ENCODE data around the gene PLEKHG3. TPM values are rescaled to one million over a fixed set of nuclear protein-coding genes. Genes with fewer than 3 reads are reported as not detected.

PLEKHG3 gene
- total RNA-seq, 1 experiment from 2014 or later: 75.3 TPM

GRCh38 chr14:64675312-64675711 is 28.9 kb upstream of the PLEKHG3 start:
- no peaks in the 10 kb centered on the region for H3K9me3 Mint-ChIP-seq
- peaks cover 3% of the 10 kb centered on the region; the same call in 1 of the 2 replicates for H3K27me3 Mint-ChIP-seq (ENCODE audit: low read depth)
- TF ChIP-seq CBFB (CRISPR knock-in tag; IDR thresholded peaks at IDR 0.05; ENCODE audit: low read depth) (no peak), GRHL2 (CRISPR knock-in tag; IDR thresholded peaks at IDR 0.05; ENCODE audit: insufficient replicate concordance, severe bottlenecking) (no peak), ZMAT4 (CRISPR knock-in tag; IDR thresholded peaks at IDR 0.05) (no peak), IRF2 (CRISPR knock-in tag; IDR thresholded peaks at IDR 0.05; ENCODE audit: borderline replicate concordance, low read depth) (no peak), GTF2I (CRISPR knock-in tag; conservative IDR thresholded peaks at IDR 0.05) (no peak), ZNF317 (CRISPR knock-in tag; IDR thresholded peaks at IDR 0.05; ENCODE audit: borderline replicate concordance, low read depth) (no peak), ZBTB43 (CRISPR knock-in tag; IDR thresholded peaks at IDR 0.05) (no peak), CREM (CRISPR knock-in tag; IDR thresholded peaks at IDR 0.05) (no peak), GABPB1 (CRISPR knock-in tag; IDR thresholded peaks at IDR 0.05) (no peak), TCF7 (CRISPR knock-in tag; IDR thresholded peaks at IDR 0.05; ENCODE audit: low read depth) (no peak), ZNF423 (CRISPR knock-in tag; IDR thresholded peaks at IDR 0.05) (no peak)
- H3K36me3 Mint-ChIP-seq: no peaks in the 10 kb centered on the region
- no peak for ATAC-seq
- 0 out of 2 replicates have a peak overlapping the region, but pooled peaks have one; percentile 32 for H3K27ac Mint-ChIP-seq
- H3K4me1 Mint-ChIP-seq: peaks cover 29% of the 10 kb centered on the region
- DNase-seq (ENCODE audit: low spot score): no peak
- H3K4me3 Mint-ChIP-seq: no peak overlapping the region
- CTCF ChIA-PET: interaction anchor here (1.1 to 2.2 kb wide), 5 partner anchors 20 to 372 kb away, joined by 3 to 6 read pairs (median 5); no protein-coding TSS in a partner anchor
- POLR2A ChIA-PET: no interaction called here

- Mint-ChIP-seq H3K27me3 (ENCODE audit: low read depth) (peaks cover 3% of the 10 kb centered on the region; the same call in 1 of the 2 replicates), H3K9me3 (no peaks in the 10 kb centered on the region), H3K27ac (no peak overlapping the region), H3K36me3 (no peaks in the 10 kb centered on the region), H3K4me3 (no peak overlapping the region), H3K4me1 (peaks cover 31% of the 10 kb centered on the region)
- ATAC-seq: no peak
- DNase-seq (ENCODE audit: low spot score): no peak
- ChIA-PET CTCF (interaction anchor here (0.9 to 1.1 kb wide), 2 partner anchors 88 to 373 kb away, joined by 3 read pairs; no protein-coding TSS in a partner anchor), POLR2A (no interaction called here)
- no peak for TF ChIP-seq STAT6 (CRISPR knock-in tag; conservative IDR thresholded peaks at IDR 0.05; ENCODE audit: low read depth)
- TF ChIP-seq NR3C1 (CRISPR knock-in tag; conservative IDR thresholded peaks at IDR 0.05; ENCODE audit: low read depth): no peak
- TF ChIP-seq NFE2L1 (CRISPR knock-in tag; IDR thresholded peaks at IDR 0.05): no peak
- TF ChIP-seq GRHL2 (CRISPR knock-in tag; IDR thresholded peaks at IDR 0.05; ENCODE audit: insufficient replicate concordance, severe bottlenecking): no peak
- no peak for TF ChIP-seq JAZF1 (CRISPR knock-in tag; IDR thresholded peaks at IDR 0.05)
- TF ChIP-seq ZBTB21 (CRISPR knock-in tag; IDR thresholded peaks at IDR 0.05; ENCODE audit: borderline replicate concordance): no peak
- no peak for TF ChIP-seq ERG (CRISPR knock-in tag; IDR thresholded peaks at IDR 0.05)
- TF ChIP-seq ZNF423 (CRISPR knock-in tag; IDR thresholded peaks at IDR 0.05): no peak
- no peak for TF ChIP-seq TP53 (CRISPR knock-in tag; IDR thresholded peaks at IDR 0.05)
- no peak for TF ChIP-seq EMX1 (CRISPR knock-in tag; IDR thresholded peaks at IDR 0.05)
- TF ChIP-seq ATF1 (CRISPR knock-in tag; IDR thresholded peaks at IDR 0.05): no peak
- TF ChIP-seq MLX (CRISPR knock-in tag; IDR thresholded peaks at IDR 0.05): no peak
- no peak for TF ChIP-seq ZNF396 (CRISPR knock-in tag; IDR thresholded peaks at IDR 0.05; ENCODE audit: borderline replicate concordance)
- no peak for TF ChIP-seq ZNF263 (CRISPR knock-in tag; IDR thresholded peaks at IDR 0.05; ENCODE audit: low read depth)
- TF ChIP-seq GABPB1 (CRISPR knock-in tag; IDR thresholded peaks at IDR 0.05): no peak
- no peak for TF ChIP-seq ZSCAN18 (CRISPR knock-in tag; IDR thresholded peaks at IDR 0.05)
- TF ChIP-seq ZNF317 (CRISPR knock-in tag; IDR thresholded peaks at IDR 0.05; ENCODE audit: borderline replicate concordance, low read depth): no peak
- no peak for TF ChIP-seq ATF2 (CRISPR knock-in tag; IDR thresholded peaks at IDR 0.05; ENCODE audit: borderline replicate concordance, low read depth)
These were observed 27.7 kb upstream of the PLEKHG3 start for GRCh38 chr14:64676410-64677008.

Data from WTC11 (cell line).